GM12892 (cell line): Measurements from ENCODE around the gene SLC25A26. TPM values are rescaled to one million over a fixed set of nuclear protein-coding genes. Genes with fewer than 3 reads are reported as not detected.

Experiments used
- DNase-seq: peaks from one replicate; pipeline ENCODE4 v3.0.0; 2011; ENCODE audit not compliant: insufficient read length
- FAIRE-seq: peaks from 2 replicates; lab custom pipeline; 2011; peaks lifted over from hg19 to GRCh38; lab: Jason Lieb, UNC
- POLR2A ChIP-seq: IDR thresholded peaks from 2 replicates; pipeline ENCODE4 v1.6.1; 2011; ENCODE audit warnings: low read depth, low read length, control low read depth
- POLR2AphosphoS5 ChIP-seq: IDR thresholded peaks from 2 replicates; pipeline ENCODE4 v1.6.1; 2011; ENCODE audit warnings: low read depth, low read length, control low read depth
- TAF1 ChIP-seq: IDR thresholded peaks from 2 replicates; pipeline ENCODE4 v1.6.1; 2011; ENCODE audit warnings: low read depth, mild to moderate bottlenecking, control low read depth, low read length, borderline replicate concordance
- polyA plus RNA-seq: library from polyadenylated mRNA; unstranded; fragments of >200 nt; gene quantifications from one replicate; pipeline ENCODE4 v1.2.1, GENCODE V29; 2012; ENCODE audit warnings: missing spikeins, inconsistent platforms; ENCODE audit not compliant: missing spikeins

Gene SLC25A26
- polyA plus RNA-seq, result 20.2 TPM

- TF ChIP-seq POLR2AphosphoS5, result peak; percentile 82
- TF ChIP-seq TAF1, result peak; percentile 77
- peak; percentile 89 for TF ChIP-seq POLR2A
- FAIRE-seq, result peak; percentile 99
- peak; percentile 90 for DNase-seq
These were observed at the start of gene SLC25A26 for GRCh38 chr3:66220602-66221377. Gene SLC25A26 (plus strand): TSS chr3:66221001. CDS start chr3:66221095, 94 bp downstream.

GRCh38 chr3:66172394-66172793 is 48.4 kb upstream of the SLC25A26 start:
- TF ChIP-seq POLR2AphosphoS5 (no peak), TAF1 (no peak), POLR2A (no peak)
- no peak for FAIRE-seq
- DNase-seq, result no peak

- FAIRE-seq (no peak), DNase-seq (no peak)
- TF ChIP-seq TAF1 (no peak), POLR2A (no peak), POLR2AphosphoS5 (no peak)
These were observed 43.8 kb upstream of the SLC25A26 start for GRCh38 chr3:66177026-66177425.

GRCh38 chr3:66178206-66178605 is 42.6 kb upstream of the SLC25A26 start:
- FAIRE-seq (no peak), DNase-seq (no peak)
- TF ChIP-seq POLR2AphosphoS5, result no peak
- no peak for TF ChIP-seq POLR2A
- no peak for TF ChIP-seq TAF1

- TF ChIP-seq POLR2AphosphoS5 (no peak), TAF1 (no peak), POLR2A (no peak)
- FAIRE-seq (no peak), DNase-seq (no peak)
These were observed 41.0 kb upstream of the SLC25A26 start for GRCh38 chr3:66179793-66180192.

GRCh38 chr3:66181764-66182163 is 39.0 kb upstream of the SLC25A26 start:
- FAIRE-seq (no peak), DNase-seq (no peak)
- TF ChIP-seq POLR2A, result no peak

GRCh38 chr3:66182246-66182645 is 38.6 kb upstream of the SLC25A26 start:
- FAIRE-seq (no peak), DNase-seq (no peak)
- no peak for TF ChIP-seq POLR2A
- TF ChIP-seq POLR2AphosphoS5, result no peak
- TF ChIP-seq TAF1, result no peak

GRCh38 chr3:66186545-66186944 is 34.3 kb upstream of the SLC25A26 start:
- FAIRE-seq, result no peak
- no peak for TF ChIP-seq TAF1
- no peak for TF ChIP-seq POLR2A

GRCh38 chr3:66195347-66195783 is 25.4 kb upstream of the SLC25A26 start:
- DNase-seq (no peak), FAIRE-seq (no peak)
- no peak for TF ChIP-seq TAF1
- TF ChIP-seq POLR2AphosphoS5, result no peak
- TF ChIP-seq POLR2A, result no peak

More at GRCh38 chr3:66186545-66186944, 34.3 kb upstream of the SLC25A26 start:
- no peak for DNase-seq

- FAIRE-seq, result no peak
These were observed 24.2 kb upstream of the SLC25A26 start for GRCh38 chr3:66196633-66197032.

GRCh38 chr3:66198437-66199088 is 22.2 kb upstream of the SLC25A26 start:
- DNase-seq, result no peak
- FAIRE-seq, result no peak
- TF ChIP-seq TAF1 (no peak), POLR2A (no peak)

More at GRCh38 chr3:66196633-66197032, 24.2 kb upstream of the SLC25A26 start:
- DNase-seq, result no peak
- TF ChIP-seq TAF1 (no peak), POLR2AphosphoS5 (no peak), POLR2A (no peak)

- FAIRE-seq, result no peak
These were observed 21.7 kb upstream of the SLC25A26 start for GRCh38 chr3:66199089-66199473.

More at GRCh38 chr3:66199089-66199473, 21.7 kb upstream of the SLC25A26 start:
- DNase-seq, result no peak
- TF ChIP-seq POLR2A, result no peak
- no peak for TF ChIP-seq TAF1
- no peak for TF ChIP-seq POLR2AphosphoS5
